Prostate gland (tissue), 2 donors: ENCODE measurements around the gene ATP5F1C.

ENCODE experiments used
- CTCF ChIP-seq, 4 experiments: fragments of 200-600 bp in 2 of 4; fragments of 450-650 bp in 2 of 4; sonication (generic) in 2 of 4; IDR thresholded peaks; 1 replicate in 3 of 4; 2 replicates in 1 of 4; pipeline ENCODE4 v1.5.1; 2016 to 2019; ENCODE audit warnings: antibody characterized with exemption in 4 of 4, mild to moderate bottlenecking in 2 of 4, moderate library complexity in 2 of 4
- POLR2A ChIP-seq: fragments of 450-650 bp; IDR thresholded peaks from one replicate; pipeline ENCODE4 v1.6.1; 2016; ENCODE audit warnings: antibody characterized with exemption, mild to moderate bottlenecking
- POLR2AphosphoS5 ChIP-seq: sonication (generic); formaldehyde crosslinking; IDR thresholded peaks from one replicate; pipeline ENCODE4 v1.6.1; 2017; ENCODE audit warnings: antibody characterized with exemption

DNA sequence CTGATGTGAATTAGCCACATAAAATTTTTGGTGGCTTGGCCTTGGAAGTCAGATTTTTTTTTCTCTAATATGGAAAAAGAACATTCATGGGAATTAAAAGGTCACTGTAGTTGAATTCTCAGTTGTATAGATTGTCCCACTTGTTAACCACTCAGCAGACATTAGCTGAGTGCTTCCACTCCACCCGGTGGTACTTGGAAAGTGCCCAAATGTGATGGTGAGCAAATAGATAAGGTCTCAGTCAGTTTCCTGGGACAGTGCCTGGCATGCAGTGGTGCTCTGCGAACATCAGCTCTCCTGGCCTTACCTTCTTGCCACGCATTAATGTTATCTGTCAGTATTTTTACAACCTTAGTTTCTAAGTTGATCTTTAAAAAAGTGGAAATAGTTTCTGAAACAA lies 1.4 kb downstream of the ATP5F1C start:
- TF ChIP-seq CTCF (IDR thresholded peaks at IDR 0.05): no peak
- TF ChIP-seq POLR2A: no peak
- TF ChIP-seq POLR2AphosphoS5: no peak
